Measurements from ENCODE around the gene CDKN1A. TPM values are rescaled to one million over a fixed set of nuclear protein-coding genes. Genes with fewer than 3 reads are reported as not detected.

Gene CDKN1A
- total RNA-seq, 1 donor from 2014 or later, result 245 TPM

DNA sequence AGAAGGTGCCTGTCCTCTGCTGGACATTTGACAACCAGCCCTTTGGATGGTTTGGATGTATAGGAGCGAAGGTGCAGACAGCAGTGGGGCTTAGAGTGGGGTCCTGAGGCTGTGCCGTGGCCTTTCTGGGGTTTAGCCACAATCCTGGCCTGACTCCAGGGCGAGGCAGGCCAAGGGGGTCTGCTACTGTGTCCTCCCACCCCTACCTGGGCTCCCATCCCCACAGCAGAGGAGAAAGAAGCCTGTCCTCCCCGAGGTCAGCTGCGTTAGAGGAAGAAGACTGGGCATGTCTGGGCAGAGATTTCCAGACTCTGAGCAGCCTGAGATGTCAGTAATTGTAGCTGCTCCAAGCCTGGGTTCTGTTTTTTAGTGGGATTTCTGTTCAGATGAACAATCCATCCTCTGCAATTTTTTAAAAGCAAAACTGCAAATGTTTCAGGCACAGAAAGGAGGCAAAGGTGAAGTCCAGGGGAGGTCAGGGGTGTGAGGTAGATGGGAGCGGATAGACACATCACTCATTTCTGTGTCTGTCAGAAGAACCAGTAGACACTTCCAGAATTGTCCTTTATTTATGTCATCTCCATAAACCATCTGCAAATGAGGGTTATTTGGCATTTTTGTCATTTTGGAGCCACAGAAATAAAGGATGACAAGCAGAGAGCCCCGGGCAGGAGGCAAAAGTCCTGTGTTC is 1.3 kb upstream of the CDKN1A start:
- peak; percentile 81 for DNase-seq (ENCODE audit: low spot score)

- DNase-seq (ENCODE audit: low spot score), result peak; percentile 12
Observed at GRCh38 chr6:36677753-36678487, 594 bp upstream of the CDKN1A start.

- peak; percentile 92 for DNase-seq (ENCODE audit: low spot score)
Observed at GRCh38 chr6:36679043-36679833, 724 bp downstream of the CDKN1A start.

- peak; percentile 87 for DNase-seq (ENCODE audit: low spot score)
Observed at GRCh38 chr6:36682328-36683144, 4.0 kb downstream of the CDKN1A start.

- DNase-seq (ENCODE audit: low spot score), result peak; percentile 35
Observed at GRCh38 chr6:36683145-36683655, 4.7 kb downstream of the CDKN1A start.

DNA sequence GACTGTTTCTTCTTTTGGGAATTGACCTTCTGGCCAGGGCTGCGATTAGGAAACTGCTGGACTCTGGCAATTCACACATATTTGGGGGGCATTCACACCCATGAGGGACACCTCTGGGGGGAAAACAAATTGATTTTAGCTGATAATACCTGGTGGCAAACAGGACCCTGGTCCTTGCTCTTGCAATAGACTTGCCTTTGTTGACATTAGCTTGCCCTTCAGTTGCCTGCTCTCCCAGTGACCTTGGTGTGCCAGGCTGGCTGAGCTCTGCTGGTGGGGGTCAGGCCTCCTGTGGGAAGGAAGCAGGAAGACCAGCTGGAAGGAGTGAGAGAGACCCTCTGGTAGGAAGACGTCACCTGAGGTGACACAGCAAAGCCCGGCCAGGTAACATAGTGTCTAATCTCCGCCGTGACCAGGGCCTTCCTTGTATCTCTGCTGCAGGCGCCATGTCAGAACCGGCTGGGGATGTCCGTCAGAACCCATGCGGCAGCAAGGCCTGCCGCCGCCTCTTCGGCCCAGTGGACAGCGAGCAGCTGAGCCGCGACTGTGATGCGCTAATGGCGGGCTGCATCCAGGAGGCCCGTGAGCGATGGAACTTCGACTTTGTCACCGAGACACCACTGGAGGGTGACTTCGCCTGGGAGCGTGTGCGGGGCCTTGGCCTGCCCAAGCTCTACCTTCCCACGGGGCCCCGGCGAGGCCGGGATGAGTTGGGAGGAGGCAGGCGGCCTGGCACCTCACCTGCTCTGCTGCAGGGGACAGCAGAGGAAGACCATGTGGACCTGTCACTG is 5.3 kb downstream of the CDKN1A start:
- peak; percentile 81 for DNase-seq (ENCODE audit: low spot score)

DNA sequence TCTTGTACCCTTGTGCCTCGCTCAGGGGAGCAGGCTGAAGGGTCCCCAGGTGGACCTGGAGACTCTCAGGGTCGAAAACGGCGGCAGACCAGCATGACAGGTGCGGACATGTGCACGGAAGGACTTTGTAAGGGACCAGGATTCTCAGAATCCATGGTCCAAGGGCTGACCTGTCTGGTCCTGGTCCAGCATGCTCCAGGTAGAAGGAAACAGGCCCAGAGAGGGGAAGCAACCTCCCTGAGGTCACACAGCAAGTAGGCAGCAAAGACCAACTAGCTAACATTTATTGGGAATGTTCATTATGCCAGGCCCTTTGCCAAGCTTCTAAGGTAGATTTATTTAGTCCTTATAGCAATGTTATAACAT is 5.9 kb downstream of the CDKN1A start:
- no peak for DNase-seq (ENCODE audit: low spot score)

DNA sequence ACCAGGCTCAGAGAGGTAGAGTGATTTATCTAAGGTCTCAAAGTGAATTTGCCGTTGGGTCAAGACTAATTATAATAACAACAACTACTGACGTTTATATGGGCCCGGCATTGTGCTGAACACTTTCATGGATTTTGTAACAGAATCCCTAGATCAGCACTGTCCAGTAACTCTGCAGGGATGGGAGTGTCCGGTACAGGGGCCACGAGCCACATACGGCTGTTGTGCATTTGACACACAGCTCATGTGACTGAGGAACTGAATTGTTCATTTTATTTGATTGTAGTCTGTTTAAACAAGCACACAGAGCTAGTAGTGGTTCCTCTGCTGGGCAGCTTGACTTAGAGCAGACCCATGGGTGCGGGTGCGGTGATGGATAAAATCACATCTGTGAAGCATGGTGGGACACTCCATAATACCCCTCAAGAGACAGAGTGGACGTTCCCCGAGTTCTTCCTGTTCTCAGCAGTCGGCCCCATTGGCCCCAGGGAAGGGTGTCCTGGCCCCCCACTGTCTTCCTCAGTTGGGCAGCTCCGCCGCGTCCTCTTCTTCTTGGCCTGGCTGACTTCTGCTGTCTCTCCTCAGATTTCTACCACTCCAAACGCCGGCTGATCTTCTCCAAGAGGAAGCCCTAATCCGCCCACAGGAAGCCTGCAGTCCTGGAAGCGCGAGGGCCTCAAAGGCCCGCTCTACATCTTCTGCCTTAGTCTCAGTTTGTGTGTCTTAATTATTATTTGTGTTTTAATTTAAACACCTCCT is 6.8 kb downstream of the CDKN1A start:
- peak; percentile 82 for DNase-seq (ENCODE audit: low spot score)

DNA sequence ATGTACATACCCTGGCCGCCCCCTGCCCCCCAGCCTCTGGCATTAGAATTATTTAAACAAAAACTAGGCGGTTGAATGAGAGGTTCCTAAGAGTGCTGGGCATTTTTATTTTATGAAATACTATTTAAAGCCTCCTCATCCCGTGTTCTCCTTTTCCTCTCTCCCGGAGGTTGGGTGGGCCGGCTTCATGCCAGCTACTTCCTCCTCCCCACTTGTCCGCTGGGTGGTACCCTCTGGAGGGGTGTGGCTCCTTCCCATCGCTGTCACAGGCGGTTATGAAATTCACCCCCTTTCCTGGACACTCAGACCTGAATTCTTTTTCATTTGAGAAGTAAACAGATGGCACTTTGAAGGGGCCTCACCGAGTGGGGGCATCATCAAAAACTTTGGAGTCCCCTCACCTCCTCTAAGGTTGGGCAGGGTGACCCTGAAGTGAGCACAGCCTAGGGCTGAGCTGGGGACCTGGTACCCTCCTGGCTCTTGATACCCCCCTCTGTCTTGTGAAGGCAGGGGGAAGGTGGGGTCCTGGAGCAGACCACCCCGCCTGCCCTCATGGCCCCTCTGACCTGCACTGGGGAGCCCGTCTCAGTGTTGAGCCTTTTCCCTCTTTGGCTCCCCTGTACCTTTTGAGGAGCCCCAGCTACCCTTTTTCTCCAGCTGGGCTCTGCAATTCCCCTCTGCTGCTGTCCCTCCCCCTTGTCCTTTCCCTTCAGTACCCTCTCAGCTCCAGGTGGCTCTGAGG is 7.6 kb downstream of the CDKN1A start:
- peak; percentile 81 for DNase-seq (ENCODE audit: low spot score)

DNA sequence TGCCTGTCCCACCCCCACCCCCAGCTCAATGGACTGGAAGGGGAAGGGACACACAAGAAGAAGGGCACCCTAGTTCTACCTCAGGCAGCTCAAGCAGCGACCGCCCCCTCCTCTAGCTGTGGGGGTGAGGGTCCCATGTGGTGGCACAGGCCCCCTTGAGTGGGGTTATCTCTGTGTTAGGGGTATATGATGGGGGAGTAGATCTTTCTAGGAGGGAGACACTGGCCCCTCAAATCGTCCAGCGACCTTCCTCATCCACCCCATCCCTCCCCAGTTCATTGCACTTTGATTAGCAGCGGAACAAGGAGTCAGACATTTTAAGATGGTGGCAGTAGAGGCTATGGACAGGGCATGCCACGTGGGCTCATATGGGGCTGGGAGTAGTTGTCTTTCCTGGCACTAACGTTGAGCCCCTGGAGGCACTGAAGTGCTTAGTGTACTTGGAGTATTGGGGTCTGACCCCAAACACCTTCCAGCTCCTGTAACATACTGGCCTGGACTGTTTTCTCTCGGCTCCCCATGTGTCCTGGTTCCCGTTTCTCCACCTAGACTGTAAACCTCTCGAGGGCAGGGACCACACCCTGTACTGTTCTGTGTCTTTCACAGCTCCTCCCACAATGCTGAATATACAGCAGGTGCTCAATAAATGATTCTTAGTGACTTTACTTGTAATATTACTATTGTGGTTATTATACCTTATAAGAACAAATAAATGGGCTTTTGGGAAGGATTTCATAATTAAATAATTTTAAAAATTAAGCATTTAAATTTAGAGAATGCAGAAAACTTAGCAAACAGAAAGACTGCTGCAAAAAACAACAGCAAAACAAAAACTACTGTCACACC is 8.4 kb downstream of the CDKN1A start:
- peak; percentile 22 for DNase-seq (ENCODE audit: low spot score)

DNA sequence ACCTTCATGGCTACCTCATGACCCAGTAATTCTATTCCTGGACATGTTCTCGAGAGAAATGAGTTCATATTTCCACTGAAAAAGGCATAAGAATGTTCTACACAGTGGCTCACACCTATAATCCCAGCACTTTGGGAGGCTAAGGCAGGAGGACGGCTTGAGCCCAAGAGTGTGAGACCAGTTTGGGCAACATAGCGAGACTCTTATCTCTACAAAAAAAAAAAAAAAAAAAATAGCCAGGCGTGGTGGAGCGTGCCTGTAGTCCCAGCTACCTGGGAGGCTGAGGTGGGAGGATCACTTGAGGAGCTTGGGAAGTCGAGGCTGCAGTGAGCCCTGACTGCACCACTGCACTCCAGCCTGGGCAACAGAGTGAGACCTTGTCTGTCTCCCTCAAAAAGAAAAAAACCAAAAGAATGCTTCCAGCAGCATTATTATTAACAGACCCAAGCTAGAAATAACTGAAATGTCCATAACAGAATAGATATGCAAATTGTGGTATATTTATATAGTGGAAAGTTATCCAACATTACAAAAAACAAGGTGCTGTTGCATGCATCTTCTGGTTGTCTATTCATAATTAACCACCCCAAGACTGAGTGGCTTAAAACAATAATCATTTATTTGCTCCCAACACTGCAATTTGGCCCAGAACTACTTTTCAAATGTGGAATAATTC is 9.7 kb downstream of the CDKN1A start:
- DNase-seq (ENCODE audit: low spot score), result peak; percentile 37

- peak; percentile 39 for DNase-seq (ENCODE audit: low spot score)
Observed at GRCh38 chr6:36688739-36689075, 10.2 kb downstream of the CDKN1A start.

DNA sequence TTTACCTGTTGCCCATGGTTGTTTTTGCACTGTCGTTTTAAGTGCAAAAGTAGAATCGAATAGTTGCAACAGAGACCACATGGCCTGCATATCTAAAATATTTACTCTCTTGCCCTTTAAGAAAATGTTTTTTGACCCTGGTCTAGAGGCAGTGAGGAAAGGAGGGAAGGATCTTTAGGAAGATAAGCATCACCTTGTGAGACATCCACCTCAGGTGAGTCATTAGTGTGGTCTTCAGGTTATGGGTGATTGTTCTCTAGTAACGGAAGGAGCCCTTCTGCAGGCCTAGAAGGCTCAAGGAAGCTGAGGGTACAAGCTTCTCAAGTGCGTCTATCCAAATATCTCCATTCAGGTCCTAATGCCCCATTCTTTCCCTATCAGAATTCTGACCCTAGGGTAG is 12.5 kb downstream of the CDKN1A start:
- DNase-seq (ENCODE audit: low spot score), result no peak

- peak; percentile 30 for DNase-seq (ENCODE audit: low spot score)
Observed at GRCh38 chr6:36691612-36692011, 13.1 kb downstream of the CDKN1A start.

DNA sequence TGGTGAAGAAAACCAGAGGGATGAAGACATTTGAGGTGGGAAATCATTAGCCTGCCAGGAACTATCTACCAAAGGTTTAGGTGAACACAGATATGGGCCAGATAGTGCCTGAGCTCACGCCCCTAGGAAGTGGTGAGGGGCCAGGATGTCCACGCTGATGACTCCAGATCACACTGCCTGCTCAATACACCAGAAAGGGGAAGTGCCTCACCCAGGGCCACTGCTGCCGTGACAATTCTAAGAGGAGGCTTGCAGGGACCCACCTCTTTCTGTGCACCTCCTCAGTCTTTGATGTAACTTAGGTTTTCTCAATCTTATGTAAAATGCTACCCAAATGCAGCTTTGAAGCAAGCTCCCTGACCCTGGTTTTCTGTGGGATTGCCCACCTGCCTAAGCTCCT is 13.7 kb downstream of the CDKN1A start:
- DNase-seq (ENCODE audit: low spot score), result peak; percentile 33

- peak; percentile 77 for DNase-seq (ENCODE audit: low spot score)
Observed at GRCh38 chr6:36692861-36693702, 14.6 kb downstream of the CDKN1A start.
